Osteoblast (primary cell): ENCODE measurements around the gene HOXC11. TPM values are rescaled to one million over a fixed set of nuclear protein-coding genes. Genes with fewer than 3 reads are reported as not detected.

ENCODE experiments used
- DNase-seq: peaks from one replicate; pipeline ENCODE4 v3.0.0; 2011; ENCODE audit warnings: low spot score, mixed read lengths; ENCODE audit not compliant: insufficient read length; ENCODE audit errors: missing footprints
- H2AFZ ChIP-seq: 2 replicates; pipeline ENCODE4 v1.6.0; 2011; ENCODE audit warnings: mild to moderate bottlenecking, low read length
- H3K27ac ChIP-seq: 2 replicates; pipeline ENCODE4 v1.5.1; 2011; ENCODE audit warnings: mild to moderate bottlenecking, low read depth, low read length, moderate library complexity
- H3K27me3 ChIP-seq: 2 replicates; pipeline ENCODE4 v1.6.0; 2012; ENCODE audit warnings: mild to moderate bottlenecking, control low read depth, inconsistent platforms, low read length, moderate library complexity; ENCODE audit not compliant: insufficient read depth
- H3K36me3 ChIP-seq: 2 replicates; pipeline ENCODE4 v1.5.1; 2011; ENCODE audit warnings: mild to moderate bottlenecking, low read length, control low read depth, moderate library complexity; ENCODE audit not compliant: insufficient read depth
- H3K4me1 ChIP-seq: 2 replicates; pipeline ENCODE4 v1.5.1; 2011; ENCODE audit warnings: mild to moderate bottlenecking, low read length, control low read depth, moderate library complexity; ENCODE audit not compliant: insufficient read depth
- H3K4me2 ChIP-seq: 2 replicates; pipeline ENCODE4 v1.6.0; 2011; ENCODE audit warnings: mild to moderate bottlenecking, low read length; ENCODE audit not compliant: insufficient read depth
- H3K4me3 ChIP-seq: fragments of 200-600 bp; sonication (generic); 3 replicates; pipeline ENCODE4 v1.5.1; 2012; ENCODE audit warnings: mild to moderate bottlenecking, low read length, inconsistent platforms; ENCODE audit not compliant: insufficient read depth
- H3K79me2 ChIP-seq: 2 replicates; pipeline ENCODE4 v1.6.0; 2012; ENCODE audit warnings: mild to moderate bottlenecking, low read length, control low read depth, inconsistent platforms; ENCODE audit not compliant: insufficient read depth
- H3K9me3 ChIP-seq: 2 replicates; pipeline ENCODE4 v1.5.1; 2011; ENCODE audit warnings: low read depth, low read length, control low read depth
- H4K20me1 ChIP-seq: 2 replicates; pipeline ENCODE4 v1.6.0; 2012; ENCODE audit warnings: mild to moderate bottlenecking, low read length, control low read depth; ENCODE audit not compliant: insufficient read depth
- CTCF ChIP-seq: IDR thresholded peaks from 2 replicates; pipeline ENCODE4 v1.5.1; 2011; ENCODE audit warnings: mild to moderate bottlenecking, low read depth, low read length, moderate library complexity; ENCODE audit errors: extremely low read depth
- total RNA-seq: library from RNA; depleted of rRNA; stranded (reverse); fragments of >200 nt; gene quantifications from 2 replicates; pipeline ENCODE4 v1.2.3, GENCODE V29; 2012

Gene HOXC11
- total RNA-seq, 1 donor: 1.1 TPM

- Histone ChIP-seq H2AFZ (peak overlapping the region; percentile 93), H3K27ac (peak overlapping the region; percentile 91)
- peak; percentile 95 for DNase-seq
Measured at GRCh38 chr12:53985994-53986685, 13.2 kb downstream of the HOXC11 start.

GRCh38 chr12:53986686-53987483 lies 14.0 kb downstream of the HOXC11 start:
- no peak for TF ChIP-seq CTCF
- Histone ChIP-seq H4K20me1 (peaks cover 16% of the 10 kb centered on the region), H3K9me3 (no peaks in the 10 kb centered on the region), H3K79me2 (peaks cover 69% of the 10 kb centered on the region), H3K36me3 (no peaks in the 10 kb centered on the region), H3K4me2 (peak overlapping the region; percentile 99), H3K4me3 (peak overlapping the region; percentile 93), H3K4me1 (peaks cover 54% of the 10 kb centered on the region), H3K27ac (peak overlapping the region; percentile 91), H2AFZ (peak overlapping the region; percentile 93), H3K27me3 (no peaks in the 10 kb centered on the region)
- peak; percentile 90 for DNase-seq

More at GRCh38 chr12:53985994-53986685, 13.2 kb downstream of the HOXC11 start:
- peak overlapping the region; percentile 99 for H3K4me2 ChIP-seq
- no peaks in the 10 kb centered on the region for H3K9me3 ChIP-seq
- H3K4me1 ChIP-seq: peaks cover 49% of the 10 kb centered on the region
- H3K79me2 ChIP-seq: peaks cover 62% of the 10 kb centered on the region
- H4K20me1 ChIP-seq: peaks cover 10% of the 10 kb centered on the region
- no peaks in the 10 kb centered on the region for H3K27me3 ChIP-seq
- no peaks in the 10 kb centered on the region for H3K36me3 ChIP-seq
- TF ChIP-seq CTCF: no peak
- peak overlapping the region; percentile 93 for H3K4me3 ChIP-seq

GRCh38 chr12:53987787-53988230 lies 14.9 kb downstream of the HOXC11 start:
- no peak for DNase-seq
- Histone ChIP-seq H3K79me2 (peaks cover 79% of the 10 kb centered on the region), H3K27me3 (no peaks in the 10 kb centered on the region), H3K4me1 (peaks cover 54% of the 10 kb centered on the region), H3K4me3 (peak overlapping the region; percentile 23), H4K20me1 (peaks cover 22% of the 10 kb centered on the region), H3K27ac (no peak overlapping the region), H3K9me3 (no peaks in the 10 kb centered on the region), H2AFZ (no peak overlapping the region), H3K4me2 (peak overlapping the region; percentile 99), H3K36me3 (no peaks in the 10 kb centered on the region)
- TF ChIP-seq CTCF: no peak
